ENCODE results near the gene ERP29.

DNA sequence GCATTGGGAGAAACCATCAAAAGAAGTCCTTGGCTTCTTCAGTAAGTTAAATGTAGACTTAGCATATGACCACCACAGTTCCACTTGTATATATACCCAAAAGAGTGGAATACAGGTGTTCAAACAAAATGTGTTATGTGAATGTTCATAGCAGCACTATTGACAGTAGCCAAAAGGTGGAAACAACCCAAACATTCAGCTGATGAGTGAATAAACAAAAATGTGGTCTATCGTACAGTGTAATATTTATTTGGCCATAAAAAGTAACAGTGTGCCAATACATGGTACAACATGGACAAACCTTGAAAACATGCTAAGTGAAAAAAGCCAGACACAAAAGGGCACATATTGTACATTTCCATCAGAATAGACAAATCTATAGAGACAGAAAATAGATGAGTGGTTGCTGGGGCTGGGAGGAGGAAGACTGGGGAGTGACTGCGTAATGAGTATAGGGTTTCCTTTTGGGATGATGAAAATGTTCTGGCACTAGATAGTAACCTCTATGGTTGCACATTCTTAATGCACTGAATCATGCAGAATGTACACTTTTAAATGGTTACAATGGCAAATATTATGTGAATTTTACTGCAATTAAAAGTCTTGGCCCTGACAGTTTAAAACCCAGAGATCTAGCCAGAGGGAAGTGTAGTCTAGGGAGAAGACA, 5.5 kb downstream of the ERP29 start:
- TF ChIP-seq, protein P1, sequence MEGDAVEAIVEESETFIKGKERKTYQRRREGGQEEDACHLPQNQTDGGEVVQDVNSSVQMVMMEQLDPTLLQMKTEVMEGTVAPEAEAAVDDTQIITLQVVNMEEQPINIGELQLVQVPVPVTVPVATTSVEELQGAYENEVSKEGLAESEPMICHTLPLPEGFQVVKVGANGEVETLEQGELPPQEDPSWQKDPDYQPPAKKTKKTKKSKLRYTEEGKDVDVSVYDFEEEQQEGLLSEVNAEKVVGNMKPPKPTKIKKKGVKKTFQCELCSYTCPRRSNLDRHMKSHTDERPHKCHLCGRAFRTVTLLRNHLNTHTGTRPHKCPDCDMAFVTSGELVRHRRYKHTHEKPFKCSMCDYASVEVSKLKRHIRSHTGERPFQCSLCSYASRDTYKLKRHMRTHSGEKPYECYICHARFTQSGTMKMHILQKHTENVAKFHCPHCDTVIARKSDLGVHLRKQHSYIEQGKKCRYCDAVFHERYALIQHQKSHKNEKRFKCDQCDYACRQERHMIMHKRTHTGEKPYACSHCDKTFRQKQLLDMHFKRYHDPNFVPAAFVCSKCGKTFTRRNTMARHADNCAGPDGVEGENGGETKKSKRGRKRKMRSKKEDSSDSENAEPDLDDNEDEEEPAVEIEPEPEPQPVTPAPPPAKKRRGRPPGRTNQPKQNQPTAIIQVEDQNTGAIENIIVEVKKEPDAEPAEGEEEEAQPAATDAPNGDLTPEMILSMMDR (conservative IDR thresholded peaks at IDR 0.05; ENCODE audit: low read length), result no peak
- TF ChIP-seq EZH2phosphoT487 (IDR thresholded peaks at IDR 0.05; ENCODE audit: borderline replicate concordance), result no peak
